Measurements from ENCODE around the gene LCN1.

DNA sequence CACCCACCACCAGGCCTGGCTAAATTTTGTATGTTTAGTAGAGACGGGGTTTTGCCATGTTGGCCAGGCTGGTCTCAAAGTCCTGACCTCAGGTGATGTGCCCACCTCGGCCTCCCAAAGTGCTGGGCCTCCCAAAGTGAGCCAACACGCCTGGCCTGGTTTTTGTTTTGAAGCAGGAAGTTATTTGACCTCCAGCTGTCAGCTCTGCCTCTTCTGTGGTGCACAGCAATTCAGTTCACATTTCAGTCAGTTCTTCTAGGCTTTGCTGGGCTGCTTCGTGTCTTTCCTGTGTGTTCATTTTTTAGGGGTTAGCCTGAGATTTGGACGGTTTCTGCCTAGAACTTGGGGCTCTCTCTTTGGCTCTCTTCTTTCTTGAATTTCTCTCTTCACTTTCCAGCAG, 8.9 kb downstream of the LCN1 start:
- no peak for TF ChIP-seq POLR2AphosphoS5 (IDR thresholded peaks at IDR 0.05)
- TF ChIP-seq CTCF (IDR thresholded peaks at IDR 0.05), result no peak
- TF ChIP-seq POLR2A (IDR thresholded peaks at IDR 0.05), result no peak
- no peak for TF ChIP-seq EP300 (IDR thresholded peaks at IDR 0.05; ENCODE audit: low read depth)

All from transverse colon (tissue), 4 donors.